Endothelial cell of umbilical vein (primary cell): ENCODE data around the gene MACROD2. TPM values are rescaled to one million over a fixed set of nuclear protein-coding genes. Genes with fewer than 3 reads are reported as not detected.

Source experiments
- BruUV-seq: library from RNA; stranded (reverse); fragments of 400-500 nt; replicated peaks from 2 replicates; lab custom pipeline; 2021; lab: Mats Ljungman, UMichigan
- CTCF ChIA-PET: fragments of 300-600, 350-600 bp; sonication (Branson Sonifier 250); formaldehyde crosslinking; loops from one replicate; lab custom pipeline; 2021; ENCODE audit warnings: antibody characterized with exemption, inconsistent platforms; lab: Charles Lee
- POLR2A ChIA-PET: fragments of 300-600, 350-600 bp; sonication (Branson Sonifier 250); formaldehyde crosslinking; loops from one replicate; lab custom pipeline; 2021; ENCODE audit warnings: antibody characterized with exemption, inconsistent platforms; lab: Charles Lee
- DNase-seq: peaks from one replicate; pipeline ENCODE4 v3.0.0-alpha.2; 2011; ENCODE audit warnings: low read depth, low spot score
- FAIRE-seq: peaks from 2 replicates; lab custom pipeline; 2011; peaks lifted over from hg19 to GRCh38; lab: Jason Lieb, UNC
- H2AFZ ChIP-seq: 2 replicates; pipeline ENCODE4 v1.6.0; 2012; ENCODE audit warnings: low read depth, low read length, control low read depth, inconsistent platforms
- H3K27ac ChIP-seq: 2 replicates; pipeline ENCODE4 v1.5.1; 2011; ENCODE audit warnings: low read depth, mild to moderate bottlenecking, control low read depth, low read length, moderate library complexity; ENCODE audit not compliant: insufficient read depth
- H3K27me3 ChIP-seq, 2 experiments: 2 replicates each; pipeline versions ENCODE4 v1.6.0 to v1.6.1; 2011; ENCODE audit warnings: low read length in 2 of 2, mixed read lengths in 1 of 2; ENCODE audit not compliant: control insufficient read depth in 2 of 2, insufficient read depth in 2 of 2
- H3K36me3 ChIP-seq, 2 experiments: 2 replicates in 1 of 2; 3 replicates in 1 of 2; pipeline ENCODE4 v1.5.1; 2011; ENCODE audit warnings: low read length in 2 of 2, mild to moderate bottlenecking in 1 of 2, moderate library complexity in 1 of 2; ENCODE audit not compliant: control insufficient read depth in 2 of 2, insufficient read depth in 2 of 2; ENCODE audit errors: extremely low read depth in 1 of 2
- H3K4me1 ChIP-seq: 3 replicates; pipeline ENCODE4 v1.5.1; 2011; ENCODE audit warnings: mild to moderate bottlenecking, low read length; ENCODE audit not compliant: control insufficient read depth, insufficient read depth; ENCODE audit errors: extremely low read depth
- H3K4me2 ChIP-seq: 2 replicates; pipeline ENCODE4 v1.6.1; 2011; ENCODE audit warnings: low read length, control low read depth, mixed read lengths; ENCODE audit not compliant: insufficient read depth
- H3K4me3 ChIP-seq, 3 experiments: fragments of 200-600 bp in 1 of 3; sonication (generic), shearing (Covaris generic) in 1 of 3; replicated peaks in 1 of 3; 2 replicates each; pipeline ENCODE4 v1.5.1; 2011 to 2016; ENCODE audit warnings: control low read depth in 3 of 3, low read length in 3 of 3, mild to moderate bottlenecking in 2 of 3, inconsistent platforms in 1 of 3, low read depth in 1 of 3, moderate library complexity in 1 of 3; ENCODE audit not compliant: insufficient read depth in 1 of 3
- H3K79me2 ChIP-seq: 2 replicates; pipeline ENCODE4 v1.6.0; 2012; ENCODE audit warnings: low read length, inconsistent platforms; ENCODE audit not compliant: control insufficient read depth, insufficient read depth
- H3K9ac ChIP-seq: replicated peaks from 2 replicates; pipeline ENCODE3; 2011; ENCODE audit warnings: low read length, control low read depth; ENCODE audit not compliant: insufficient read depth; ENCODE audit errors: extremely low read depth
- H3K9me1 ChIP-seq: replicated peaks from 3 replicates; pipeline ENCODE4 v1.6.0; 2011; ENCODE audit warnings: mild to moderate bottlenecking, low read length; ENCODE audit not compliant: control insufficient read depth, insufficient read depth; ENCODE audit errors: extremely low read depth
- H3K9me3 ChIP-seq: replicated peaks from 2 replicates; pipeline ENCODE4 v1.5.1; 2012; ENCODE audit warnings: low read length, inconsistent platforms; ENCODE audit not compliant: control insufficient read depth, insufficient read depth
- H4K20me1 ChIP-seq: replicated peaks from 2 replicates; pipeline ENCODE3; 2011; ENCODE audit warnings: mild to moderate bottlenecking, low read length; ENCODE audit not compliant: control insufficient read depth, insufficient read depth; ENCODE audit errors: extremely low read depth
- EZH2 ChIP-seq: IDR thresholded peaks from 2 replicates; pipeline ENCODE4 v1.6.1; 2012; ENCODE audit warnings: borderline replicate concordance, low read depth, mild to moderate bottlenecking, moderate library complexity, low read length, inconsistent platforms; ENCODE audit not compliant: severe bottlenecking
- FOS ChIP-seq: IDR thresholded peaks from 2 replicates; pipeline ENCODE4 v1.6.1; 2011; ENCODE audit warnings: mild to moderate bottlenecking, low read length, moderate library complexity, borderline replicate concordance; ENCODE audit not compliant: insufficient read depth
- GATA2 ChIP-seq: IDR thresholded peaks from 2 replicates; pipeline ENCODE4 v1.7.0; 2011; ENCODE audit warnings: low read depth, mild to moderate bottlenecking, moderate library complexity, mixed read lengths, low read length; ENCODE audit not compliant: insufficient read length, insufficient read depth
- JUN ChIP-seq: IDR thresholded peaks from 2 replicates; pipeline ENCODE4 v1.6.1; 2011; ENCODE audit warnings: borderline replicate concordance, low read depth; ENCODE audit not compliant: insufficient read length, insufficient read depth
- MYC ChIP-seq: IDR thresholded peaks from one replicate; pipeline ENCODE4 v1.6.1; 2011; ENCODE audit warnings: mild to moderate bottlenecking, low read depth, low read length
- POLR2A ChIP-seq: IDR thresholded peaks from 2 replicates; pipeline ENCODE4 v1.6.1; 2012; ENCODE audit warnings: low read depth, mild to moderate bottlenecking, control low read depth, low read length
- POLR2AphosphoS5 ChIP-seq: IDR thresholded peaks from 2 replicates; pipeline ENCODE4 v1.6.1; 2012; ENCODE audit warnings: low read depth, mild to moderate bottlenecking, control low read depth, low read length, moderate library complexity; ENCODE audit not compliant: insufficient read depth
- dilution Hi-C: fragments of 300-500 bp; cut with MboI; formaldehyde crosslinking; loops from one replicate; pipeline ENCODE4 v1.15.0; 2019; ENCODE audit warnings: low sequenced_read_pairs; ENCODE audit not compliant: extremely low pct_ligation_motif_present
- intact Hi-C: fragments of 100-400 bp; cut with micrococcal nuclease; formaldehyde crosslinking; loops from one replicate; pipeline ENCODE4 v1.10.0; 2022
- polyA plus RNA-seq, 4 experiments: library from polyadenylated mRNA; depleted of rRNA in 3 of 4; stranded (reverse) in 3 of 4; unstranded in 1 of 4; fragments of >200 nt; gene quantifications; 2 replicates each; pipeline versions ENCODE4 v1.2.1 to v1.2.3, GENCODE V29; 2011 to 2012; ENCODE audit warnings: missing spikeins in 1 of 4
- total RNA-seq: library from RNA; stranded (reverse); gene quantifications from 2 replicates; pipeline ENCODE4 v1.2.3, GENCODE V29; 2021
- TF ChIP-seq, protein P1 (sequence below): IDR thresholded peaks from 2 replicates; pipeline ENCODE4 v1.6.1; 2011; ENCODE audit not compliant: insufficient read depth, insufficient read length
- TF ChIP-seq, protein P2 (sequence below), 2 donors: IDR thresholded peaks; 1 replicate in 1 of 2; 2 replicates in 1 of 2; pipeline ENCODE4 v1.5.1; 2011; ENCODE audit warnings: low read length in 2 of 2, mild to moderate bottlenecking in 2 of 2, moderate library complexity in 2 of 2, control low read depth in 1 of 2, inconsistent platforms in 1 of 2, low read depth in 1 of 2; ENCODE audit not compliant: insufficient read depth in 1 of 2; ENCODE audit errors: extremely low read depth in 1 of 2

MACROD2 gene
- total and polyA plus RNA-seq, 2 donors (not counting 3 experiments of a cell fraction or from before 2014, with no cell fraction given), result 0.11 to 0.73 TPM

DNA sequence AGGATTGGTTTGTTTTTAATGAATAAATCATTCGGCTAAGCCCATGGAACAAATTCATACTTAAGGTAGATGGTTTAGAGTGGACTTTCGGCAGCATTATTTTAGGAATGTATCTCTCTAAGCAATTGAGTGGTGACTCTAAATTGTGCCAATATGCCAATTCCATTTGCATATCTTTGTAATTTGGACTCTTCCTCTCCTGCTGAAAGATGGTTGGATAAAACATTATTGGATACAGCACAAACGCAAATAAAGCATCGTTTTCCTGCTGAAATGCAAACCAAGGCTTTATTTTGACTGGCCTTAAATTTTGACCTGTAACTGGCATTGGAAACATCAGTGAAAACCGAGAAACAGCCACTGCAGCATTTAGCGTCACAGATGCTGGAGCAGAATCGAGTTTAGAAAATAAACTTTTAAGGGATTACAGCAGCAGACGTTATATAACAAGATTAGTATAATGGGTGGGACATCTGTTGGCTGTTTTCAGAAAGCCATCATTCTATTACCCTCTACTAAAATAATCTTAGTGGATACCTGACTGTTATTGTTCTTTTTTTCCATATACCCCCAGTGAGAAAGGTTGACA, 1852.0 kb downstream of the MACROD2 start:
- H3K27ac ChIP-seq, result no peak overlapping the region
- dilution Hi-C loops (no loop called here), intact Hi-C loops (no loop called here)
- H3K79me2 ChIP-seq, result no peaks in the 10 kb centered on the region
- no peak for TF ChIP-seq JUN
- no peak for TF ChIP-seq MYC
- TF ChIP-seq EZH2, result no peak
- TF ChIP-seq, protein P1, sequence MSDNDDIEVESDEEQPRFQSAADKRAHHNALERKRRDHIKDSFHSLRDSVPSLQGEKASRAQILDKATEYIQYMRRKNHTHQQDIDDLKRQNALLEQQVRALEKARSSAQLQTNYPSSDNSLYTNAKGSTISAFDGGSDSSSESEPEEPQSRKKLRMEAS, result no peak
- no peak for TF ChIP-seq POLR2AphosphoS5
- TF ChIP-seq, protein P2, sequence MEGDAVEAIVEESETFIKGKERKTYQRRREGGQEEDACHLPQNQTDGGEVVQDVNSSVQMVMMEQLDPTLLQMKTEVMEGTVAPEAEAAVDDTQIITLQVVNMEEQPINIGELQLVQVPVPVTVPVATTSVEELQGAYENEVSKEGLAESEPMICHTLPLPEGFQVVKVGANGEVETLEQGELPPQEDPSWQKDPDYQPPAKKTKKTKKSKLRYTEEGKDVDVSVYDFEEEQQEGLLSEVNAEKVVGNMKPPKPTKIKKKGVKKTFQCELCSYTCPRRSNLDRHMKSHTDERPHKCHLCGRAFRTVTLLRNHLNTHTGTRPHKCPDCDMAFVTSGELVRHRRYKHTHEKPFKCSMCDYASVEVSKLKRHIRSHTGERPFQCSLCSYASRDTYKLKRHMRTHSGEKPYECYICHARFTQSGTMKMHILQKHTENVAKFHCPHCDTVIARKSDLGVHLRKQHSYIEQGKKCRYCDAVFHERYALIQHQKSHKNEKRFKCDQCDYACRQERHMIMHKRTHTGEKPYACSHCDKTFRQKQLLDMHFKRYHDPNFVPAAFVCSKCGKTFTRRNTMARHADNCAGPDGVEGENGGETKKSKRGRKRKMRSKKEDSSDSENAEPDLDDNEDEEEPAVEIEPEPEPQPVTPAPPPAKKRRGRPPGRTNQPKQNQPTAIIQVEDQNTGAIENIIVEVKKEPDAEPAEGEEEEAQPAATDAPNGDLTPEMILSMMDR (IDR thresholded peaks at IDR 0.05; ENCODE audit: extremely low read depth in 1 of 2, insufficient read depth in 1 of 2, low read depth in 1 of 2, low read length in 2 of 2), result no peak
- no peak for TF ChIP-seq GATA2
- TF ChIP-seq POLR2A, result no peak
- TF ChIP-seq FOS, result no peak
- no peaks in the 10 kb centered on the region for H3K9me1 ChIP-seq
- H3K36me3 ChIP-seq, result no peaks in the 10 kb centered on the region
- H3K9me3 ChIP-seq, result no peaks in the 10 kb centered on the region
- no peak for FAIRE-seq
- H3K4me3 ChIP-seq, result no peak overlapping the region
- no peak overlapping the region for H3K4me2 ChIP-seq
- ChIA-PET POLR2A (no interaction called here), CTCF (no interaction called here)
- no TSS peak for BruUV-seq
- H2AFZ ChIP-seq, result no peak overlapping the region
- H4K20me1 ChIP-seq, result no peaks in the 10 kb centered on the region
- DNase-seq, result no peak
- H3K4me1 ChIP-seq, result no peaks in the 10 kb centered on the region
- no peaks in the 10 kb centered on the region for H3K27me3 ChIP-seq
- H3K9ac ChIP-seq, result no peak overlapping the region
